T-helper 1 cell (primary cell): ENCODE measurements around the gene BSND.

ENCODE experiments used
- DNase-seq, 5 donors: peaks; one replicate each; pipeline ENCODE4 v3.0.0-alpha.2; 2012 to 2020

The BSND gene

DNA sequence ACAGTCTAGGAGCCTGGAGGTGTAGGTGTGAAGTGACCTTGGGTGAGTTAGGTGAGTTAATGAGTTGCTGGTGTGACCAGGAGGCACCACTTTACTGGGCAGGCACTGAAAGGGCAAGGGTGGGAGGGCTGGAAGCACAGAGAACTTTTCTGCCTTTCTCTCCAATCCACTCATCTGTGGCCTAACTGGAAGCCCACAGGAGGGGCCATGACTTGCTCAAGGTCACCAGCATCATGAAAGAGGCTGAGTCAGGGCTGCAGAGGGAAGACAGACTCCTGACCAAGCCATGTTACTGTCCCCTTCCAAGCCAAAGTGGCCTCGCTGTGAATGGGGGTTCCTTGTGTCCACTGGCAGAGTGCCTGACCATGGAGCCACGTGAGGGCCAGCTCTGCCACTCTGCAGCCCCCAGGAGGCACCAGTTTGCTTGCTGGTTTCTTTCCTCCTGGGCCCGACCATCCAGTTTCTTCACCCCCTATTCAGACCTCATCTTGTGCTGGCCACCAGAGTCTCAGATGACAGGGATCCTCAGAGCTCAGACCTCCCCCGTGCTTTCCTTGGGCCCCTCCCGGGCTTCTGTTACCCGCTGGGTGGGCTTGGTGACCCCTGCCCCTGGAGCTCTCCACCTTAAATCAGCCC, 4.3 kb upstream of the BSND start:
- DNase-seq = no peak

GRCh38 chr1:54995013-54995760, 3.5 kb upstream of the BSND start:
- no peak for DNase-seq

- peak in 3 of 5 donors; percentile 11 to 86 (median 17) for DNase-seq
Measured at GRCh38 chr1:54995835-54996234, 2.9 kb upstream of the BSND start.

DNA sequence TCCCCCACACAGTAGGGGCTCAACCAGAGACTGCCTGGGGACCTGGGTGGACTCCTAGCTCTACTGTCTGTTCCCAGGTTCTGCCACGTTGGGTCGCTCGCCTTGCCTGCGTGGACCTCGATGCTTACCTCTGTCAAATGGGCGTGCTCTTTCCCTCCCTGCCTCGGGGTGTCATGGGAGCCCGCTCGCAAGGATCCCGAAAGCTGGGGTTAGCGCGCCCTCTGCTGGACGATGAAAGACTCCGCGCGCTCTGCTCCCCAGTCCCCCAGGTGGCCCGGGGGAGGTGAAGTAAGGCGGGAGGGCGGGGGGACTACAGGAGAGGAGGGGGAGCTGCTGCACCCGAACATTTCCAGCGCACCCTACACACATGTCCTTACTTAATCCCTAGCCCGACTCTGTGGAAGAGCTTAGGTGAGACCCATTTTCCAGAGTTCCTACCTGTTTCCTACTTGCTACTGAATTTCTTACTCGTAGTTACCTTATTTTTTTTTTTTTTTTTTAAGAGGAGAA, 2.3 kb upstream of the BSND start:
- peak; percentile 62 to 84 (median 65) for DNase-seq

DNA sequence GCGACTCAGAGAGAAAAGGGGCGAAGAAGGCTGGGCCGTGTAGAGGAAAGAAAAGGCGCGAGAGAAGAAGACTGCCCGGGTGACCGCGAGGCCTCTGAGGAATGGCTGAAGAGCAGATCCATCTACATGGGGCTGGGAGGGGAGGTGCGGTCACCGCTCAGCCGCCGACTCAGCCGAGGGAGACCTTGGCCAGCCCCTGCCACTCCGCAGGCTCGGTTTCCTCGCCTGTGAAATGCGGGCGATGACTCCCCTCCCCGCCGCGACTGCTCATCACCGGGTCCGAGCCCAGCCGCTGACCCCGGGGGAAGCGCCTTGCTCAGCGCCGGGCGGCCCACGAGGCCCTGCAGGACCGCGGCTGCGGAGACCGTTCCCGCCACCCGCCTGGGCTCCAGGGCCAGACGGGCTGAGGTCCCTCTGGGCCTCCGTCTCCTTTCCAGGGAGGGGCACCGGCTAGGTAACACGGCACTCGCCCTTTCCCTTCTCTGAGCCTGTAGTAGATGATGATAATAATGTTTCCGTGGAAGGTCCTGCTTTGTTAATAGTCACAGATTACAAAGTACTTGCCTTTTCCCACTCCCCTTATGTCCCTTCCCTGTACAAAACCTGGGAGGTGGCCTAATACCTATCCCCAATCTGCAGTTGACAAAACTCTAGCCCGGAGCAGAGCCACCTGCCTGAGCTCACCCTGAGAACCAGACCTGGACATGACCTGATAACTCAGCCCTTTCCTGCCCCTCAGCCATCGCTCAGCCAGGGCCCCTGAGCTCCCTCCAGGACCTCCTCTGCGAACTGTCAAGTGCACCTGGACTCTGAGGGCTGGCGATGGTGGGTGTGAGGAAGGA, 1.6 kb upstream of the BSND start:
- no peak for DNase-seq

DNA sequence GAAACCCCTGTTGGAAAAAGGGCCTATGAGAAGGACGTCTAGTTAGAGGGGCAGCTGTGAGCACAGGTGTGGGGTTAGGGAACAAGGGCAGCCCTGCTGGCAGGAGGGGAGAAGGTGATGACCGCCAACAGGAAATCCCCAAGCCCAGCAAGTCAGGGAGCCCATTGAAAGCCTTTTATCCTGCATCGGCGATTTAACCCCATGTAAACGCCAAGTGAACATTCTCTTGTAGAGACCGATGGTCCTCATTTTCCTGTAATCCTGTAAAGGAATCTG, 1.1 kb upstream of the BSND start:
- DNase-seq = no peak

GRCh38 chr1:54998100-54998499, 633 bp upstream of the BSND start:
- no peak for DNase-seq

GRCh38 chr1:55000110-55001085, 1.7 kb downstream of the BSND start:
- DNase-seq = no peak

- no peak for DNase-seq
Measured at GRCh38 chr1:55001311-55001710, 2.6 kb downstream of the BSND start.

- DNase-seq = no peak
Measured at GRCh38 chr1:55002686-55003085, 4.0 kb downstream of the BSND start.

GRCh38 chr1:55005351-55006140, 6.8 kb downstream of the BSND start:
- no peak for DNase-seq

- DNase-seq = no peak
Measured at GRCh38 chr1:55006931-55007330, 8.2 kb downstream of the BSND start.

GRCh38 chr1:55007625-55008024, 8.9 kb downstream of the BSND start:
- no peak for DNase-seq

DNA sequence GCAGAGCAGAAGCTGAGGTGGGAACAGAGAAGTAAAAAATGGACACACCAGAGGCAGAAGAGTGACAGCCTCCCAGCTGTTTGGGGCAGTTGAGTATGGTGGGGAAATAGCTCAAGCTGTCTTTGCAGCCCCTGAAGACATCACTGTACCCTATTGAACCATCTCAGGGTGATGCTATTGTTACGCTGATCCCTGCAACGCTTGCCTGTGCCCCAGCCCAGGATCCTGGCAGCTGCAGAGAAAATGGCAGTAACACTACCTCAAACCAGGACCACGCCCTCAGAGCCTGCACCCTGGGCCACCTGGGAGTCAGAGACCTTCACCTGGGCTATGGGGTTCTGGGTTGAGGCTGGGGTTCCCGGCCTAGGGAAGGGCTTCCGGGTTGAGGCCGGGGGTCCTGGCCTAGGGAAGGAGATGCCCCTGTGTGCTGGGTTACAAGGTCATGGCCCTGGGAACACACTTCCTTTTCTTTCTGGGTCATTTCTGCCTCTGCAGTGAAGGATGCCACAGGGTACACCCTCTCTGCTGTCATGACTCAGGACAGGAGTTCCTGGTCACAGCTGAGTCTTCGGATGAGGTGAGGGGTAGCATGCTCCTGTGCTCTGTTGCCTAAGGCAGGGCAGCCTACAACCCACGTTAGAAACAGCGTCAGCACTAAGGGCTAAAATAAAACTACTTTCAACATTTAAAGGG, 11.6 kb downstream of the BSND start:
- no peak for DNase-seq

DNA sequence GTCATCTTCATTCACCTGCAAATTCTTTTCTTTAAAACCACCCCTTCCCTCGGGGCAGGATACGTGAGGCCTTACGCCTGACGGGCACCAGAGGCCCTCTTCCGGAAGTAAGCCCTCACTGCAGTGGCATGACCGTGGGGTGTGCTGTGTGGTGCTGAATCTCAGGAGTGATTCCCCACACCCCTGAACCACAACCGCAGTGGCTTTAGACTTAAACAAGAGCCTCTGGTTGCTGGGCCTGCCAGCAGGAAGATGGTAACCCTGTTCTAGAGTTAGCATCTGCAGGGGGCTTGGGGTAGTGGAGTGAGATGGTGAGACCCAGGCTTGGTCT, 12.1 kb downstream of the BSND start:
- DNase-seq = no peak

DNA sequence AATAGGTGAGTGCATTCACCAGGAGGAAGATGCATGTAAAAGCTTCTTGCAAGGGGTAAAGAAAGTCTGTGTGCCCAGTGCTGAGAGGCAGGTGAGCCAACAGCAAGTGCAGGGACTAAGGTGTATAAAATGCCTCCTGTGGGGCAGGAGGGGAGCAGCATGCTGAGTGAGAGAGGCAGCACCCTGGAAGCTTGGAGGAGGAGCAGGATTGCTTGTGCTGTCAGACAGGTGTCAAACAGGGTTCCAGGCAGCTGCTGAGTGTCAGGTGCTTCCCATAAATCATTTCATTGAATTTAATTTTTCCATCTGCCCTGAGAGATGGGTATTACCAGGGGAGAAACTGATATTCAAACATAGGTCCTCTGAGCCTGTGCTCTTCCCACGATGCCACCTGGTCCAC, 13.9 kb downstream of the BSND start:
- DNase-seq = no peak

- no peak for DNase-seq
Measured at GRCh38 chr1:55015123-55015522, 16.4 kb downstream of the BSND start.

DNA sequence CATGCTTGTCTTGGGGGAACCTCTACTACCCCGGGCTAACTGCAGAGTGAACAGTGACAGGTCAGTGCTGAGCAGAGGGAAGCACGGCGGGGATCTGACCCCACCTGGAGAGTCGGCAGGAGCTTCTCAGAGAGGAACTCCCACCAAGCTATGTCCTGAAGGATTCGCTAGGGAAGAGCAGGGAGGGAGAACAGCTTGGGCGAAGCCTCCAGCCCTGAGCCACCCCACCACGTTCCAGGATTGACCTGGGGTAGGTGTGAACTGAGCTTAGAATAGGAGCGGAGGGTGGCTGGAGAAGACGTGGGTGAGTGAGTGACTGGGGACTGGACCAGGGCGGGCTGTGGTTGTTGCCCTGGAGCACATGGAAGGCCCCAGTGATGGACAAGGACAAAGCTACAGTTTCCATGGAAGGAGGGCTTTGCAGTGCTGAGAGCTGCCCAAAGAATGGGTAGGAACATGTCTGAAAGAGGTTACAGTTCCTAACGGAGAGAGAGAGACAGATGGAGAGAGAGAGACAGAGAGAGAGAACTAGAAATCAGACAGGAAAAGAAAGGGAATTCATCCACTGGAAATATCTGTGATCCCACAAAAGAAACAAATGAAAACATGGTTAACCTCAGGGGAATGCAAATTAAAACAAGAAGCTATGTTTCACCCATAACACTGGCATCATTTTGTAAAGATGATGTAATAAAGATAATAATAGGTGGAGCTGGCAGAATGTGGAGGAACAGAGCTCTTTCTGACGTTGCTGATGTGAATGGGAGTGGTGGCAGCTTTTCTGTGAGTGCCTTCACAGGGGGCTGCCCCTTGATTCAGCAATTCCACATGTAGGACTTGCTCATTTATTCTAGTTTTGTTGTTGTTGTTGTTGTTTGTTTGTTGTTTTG, 17.2 kb downstream of the BSND start:
- DNase-seq = no peak

DNA sequence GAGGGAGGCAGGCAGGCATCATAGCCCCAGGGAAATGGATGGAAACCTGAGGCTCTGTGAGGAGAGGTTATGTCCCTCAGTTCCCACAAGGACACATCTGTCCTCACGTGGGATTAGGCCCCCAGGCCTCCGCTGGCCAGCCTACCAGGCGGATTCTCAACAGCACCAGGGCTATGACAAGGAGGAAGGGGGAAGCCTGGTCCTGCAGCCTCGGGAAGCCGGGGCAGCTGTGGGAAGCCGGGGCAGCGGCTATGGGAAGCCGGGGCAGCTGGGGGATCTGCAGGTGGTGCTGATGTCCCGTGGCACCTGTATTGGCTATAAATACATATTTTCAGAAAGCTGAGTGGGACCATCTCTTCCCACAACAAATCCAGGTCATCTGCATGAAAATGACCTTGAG, 19.7 kb downstream of the BSND start:
- no peak for DNase-seq

- peak; percentile 25 to 53 (median 45) for DNase-seq
Measured at GRCh38 chr1:55021942-55022546, 23.3 kb downstream of the BSND start.
